Astrocyte of the spinal cord (primary cell): ENCODE data around the gene NKX6-2.
"Not testable (repeated sequence)": the region's sequence is repeated elsewhere in the genome, so short reads cannot be mapped to it uniquely, and the experiment has no call there.

Source experiments
- DNase-seq: peaks from one replicate; pipeline ENCODE4 v3.0.0; 2011; ENCODE audit warnings: low read depth, low spot score
- H3K4me3 ChIP-seq: 2 replicates; pipeline ENCODE4 v1.5.1; 2011; ENCODE audit warnings: low read depth, mild to moderate bottlenecking, low read length, moderate library complexity
- in situ Hi-C: cut with HindIII; loops from 2 replicates; pipeline ENCODE4 v1.10.0; 2017; ENCODE audit warnings: low sequenced_read_pairs
- TF ChIP-seq, protein P1 (sequence below): IDR thresholded peaks from 2 replicates; pipeline ENCODE4 v1.5.1; 2012; ENCODE audit warnings: low read depth, mild to moderate bottlenecking, low read length, inconsistent platforms

NKX6-2 gene

DNA sequence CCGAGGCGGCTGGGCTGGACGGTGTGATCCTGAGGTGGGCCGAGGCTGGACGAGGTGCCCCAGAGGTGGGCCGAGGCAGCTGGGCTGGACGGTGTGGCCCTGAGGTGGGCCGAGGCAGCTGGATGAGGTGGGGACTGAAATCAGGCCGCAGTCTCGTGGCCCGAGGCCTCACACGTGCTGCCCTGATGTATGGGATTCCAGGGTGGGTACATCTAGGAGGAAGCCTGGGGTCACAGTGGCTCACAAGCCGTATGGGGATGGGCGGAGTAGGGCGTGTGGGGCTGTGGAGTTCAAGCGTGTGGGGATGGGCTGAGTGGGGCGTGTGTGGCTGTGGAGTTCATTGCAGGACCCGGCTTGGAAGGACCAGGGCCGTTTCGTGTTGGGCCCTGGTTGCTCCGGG, 12.5 kb upstream of the NKX6-2 start:
- no peak for DNase-seq
- in situ Hi-C loops = no loop called here
- H3K4me3 ChIP-seq = no peak overlapping the region
- TF ChIP-seq, protein P1, sequence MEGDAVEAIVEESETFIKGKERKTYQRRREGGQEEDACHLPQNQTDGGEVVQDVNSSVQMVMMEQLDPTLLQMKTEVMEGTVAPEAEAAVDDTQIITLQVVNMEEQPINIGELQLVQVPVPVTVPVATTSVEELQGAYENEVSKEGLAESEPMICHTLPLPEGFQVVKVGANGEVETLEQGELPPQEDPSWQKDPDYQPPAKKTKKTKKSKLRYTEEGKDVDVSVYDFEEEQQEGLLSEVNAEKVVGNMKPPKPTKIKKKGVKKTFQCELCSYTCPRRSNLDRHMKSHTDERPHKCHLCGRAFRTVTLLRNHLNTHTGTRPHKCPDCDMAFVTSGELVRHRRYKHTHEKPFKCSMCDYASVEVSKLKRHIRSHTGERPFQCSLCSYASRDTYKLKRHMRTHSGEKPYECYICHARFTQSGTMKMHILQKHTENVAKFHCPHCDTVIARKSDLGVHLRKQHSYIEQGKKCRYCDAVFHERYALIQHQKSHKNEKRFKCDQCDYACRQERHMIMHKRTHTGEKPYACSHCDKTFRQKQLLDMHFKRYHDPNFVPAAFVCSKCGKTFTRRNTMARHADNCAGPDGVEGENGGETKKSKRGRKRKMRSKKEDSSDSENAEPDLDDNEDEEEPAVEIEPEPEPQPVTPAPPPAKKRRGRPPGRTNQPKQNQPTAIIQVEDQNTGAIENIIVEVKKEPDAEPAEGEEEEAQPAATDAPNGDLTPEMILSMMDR = no peak

DNA sequence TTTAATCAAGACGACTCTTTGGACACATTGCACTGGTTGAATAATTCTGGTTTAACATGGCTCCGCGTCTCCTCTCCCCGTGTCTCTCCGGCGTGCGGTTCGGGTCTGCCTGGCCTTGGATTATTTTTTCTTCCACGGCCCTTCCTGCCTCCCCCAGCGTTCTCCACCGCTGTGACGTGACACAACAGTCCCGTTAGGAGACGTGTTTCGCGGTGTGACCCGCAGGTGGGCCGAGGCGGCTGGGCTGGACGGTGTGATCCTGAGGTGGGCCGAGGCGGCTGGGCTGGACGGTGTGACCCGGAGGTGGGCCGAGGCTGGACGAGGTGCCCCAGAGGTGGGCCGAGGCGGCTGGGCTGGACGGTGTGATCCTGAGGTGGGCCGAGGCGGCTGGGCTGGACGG, 12.0 kb upstream of the NKX6-2 start:
- DNase-seq, H3K4me3 ChIP-seq, in situ Hi-C loops: not testable (repeated sequence)

DNA sequence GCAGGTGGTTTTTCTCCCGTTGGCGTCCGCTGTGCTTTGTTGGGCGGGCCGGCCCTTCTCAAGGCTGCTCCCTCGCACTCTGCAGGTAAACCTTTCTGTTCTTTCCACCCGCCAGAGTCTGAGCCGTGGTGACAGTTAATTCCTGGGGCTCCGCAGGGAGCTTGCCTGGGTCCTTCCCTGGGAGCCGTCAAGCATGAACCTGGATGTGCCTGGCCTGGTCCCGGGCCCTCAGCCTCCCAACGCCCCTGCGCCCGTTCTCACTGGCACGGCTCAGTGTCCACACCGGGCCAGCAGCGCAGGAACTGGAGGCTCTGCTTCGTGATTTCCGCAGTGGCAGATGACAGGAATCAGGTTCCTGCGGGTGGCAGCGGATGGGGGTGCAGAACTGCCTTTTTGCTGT, 10.9 kb upstream of the NKX6-2 start:
- no peak for DNase-seq

DNA sequence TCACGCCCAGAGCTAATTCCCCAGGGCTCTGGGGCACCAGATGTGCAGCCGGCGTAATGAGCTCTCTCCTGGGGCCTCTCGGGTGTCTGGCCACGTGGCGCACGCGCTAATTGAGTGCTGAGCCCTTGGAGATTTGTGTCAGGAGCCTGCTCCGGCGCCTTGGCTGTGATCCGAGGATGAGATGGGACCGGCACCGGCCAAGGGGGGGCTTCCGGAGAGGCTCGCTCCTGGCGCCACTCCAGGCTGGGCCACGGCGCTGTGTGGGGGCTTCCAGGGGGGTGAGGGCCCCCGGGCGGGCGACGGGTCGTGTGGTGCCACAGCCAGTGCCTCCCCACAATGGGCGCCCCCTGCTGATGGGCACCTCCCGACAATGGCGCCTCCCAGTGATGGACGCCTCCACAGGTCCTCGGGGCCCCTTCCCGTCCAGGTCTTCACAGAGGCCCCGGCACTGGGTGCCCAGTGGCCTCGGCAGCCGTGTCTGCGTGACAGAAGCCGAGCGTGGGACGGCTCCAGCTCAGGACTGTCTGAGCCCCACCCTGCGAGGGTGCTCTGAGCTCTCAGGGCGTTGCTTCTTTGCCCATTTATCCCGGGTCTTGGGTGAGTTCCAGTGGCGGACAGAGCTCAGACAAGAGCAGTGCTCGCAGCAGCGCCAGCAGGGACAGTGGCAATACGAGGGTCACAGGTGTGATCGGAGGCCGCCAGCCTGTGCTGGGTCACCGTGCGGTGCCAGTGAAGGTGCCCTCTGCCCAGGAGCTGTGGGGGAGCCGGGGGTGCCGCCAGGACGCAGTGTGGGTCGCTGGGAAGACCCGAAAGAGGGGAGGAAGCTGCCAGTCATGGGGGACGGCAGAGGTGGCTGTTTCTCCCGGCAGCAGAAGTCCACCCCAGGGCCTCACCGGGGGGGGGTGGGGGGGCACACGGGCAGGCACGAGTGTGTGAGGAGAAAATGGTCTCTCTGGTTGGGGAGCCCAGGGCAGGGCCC, 8.2 kb upstream of the NKX6-2 start:
- TF ChIP-seq, protein P1 = no peak
- no peak for DNase-seq
- in situ Hi-C loops = no loop called here
- H3K4me3 ChIP-seq = no peak overlapping the region

More for the DNA sequence above, 10.9 kb upstream of the NKX6-2 start:
- in situ Hi-C loops = no loop called here
- TF ChIP-seq, protein P1 = no peak
- no peak overlapping the region for H3K4me3 ChIP-seq

DNA sequence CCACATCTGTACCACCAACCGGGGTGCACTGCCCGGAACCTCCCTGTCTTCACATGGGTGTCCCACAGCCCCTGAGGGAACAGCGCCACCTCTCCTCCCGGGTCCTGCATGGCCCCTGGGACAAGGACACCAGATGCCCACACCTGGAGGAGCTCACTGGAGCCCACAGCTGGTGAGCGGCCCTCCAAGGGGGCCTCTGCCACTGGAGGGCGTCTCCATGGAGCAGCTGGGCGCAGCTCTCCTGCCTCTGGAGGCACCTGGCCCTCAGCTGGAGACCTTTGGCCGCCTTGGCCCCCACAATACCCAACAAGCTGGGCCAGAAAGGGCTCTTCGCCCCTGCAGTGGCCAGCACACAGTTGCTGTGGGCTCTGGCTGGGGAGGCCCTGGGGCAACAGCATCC, 7.3 kb upstream of the NKX6-2 start:
- in situ Hi-C loops = no loop called here
- DNase-seq = no peak
- TF ChIP-seq, protein P1 = no peak

DNA sequence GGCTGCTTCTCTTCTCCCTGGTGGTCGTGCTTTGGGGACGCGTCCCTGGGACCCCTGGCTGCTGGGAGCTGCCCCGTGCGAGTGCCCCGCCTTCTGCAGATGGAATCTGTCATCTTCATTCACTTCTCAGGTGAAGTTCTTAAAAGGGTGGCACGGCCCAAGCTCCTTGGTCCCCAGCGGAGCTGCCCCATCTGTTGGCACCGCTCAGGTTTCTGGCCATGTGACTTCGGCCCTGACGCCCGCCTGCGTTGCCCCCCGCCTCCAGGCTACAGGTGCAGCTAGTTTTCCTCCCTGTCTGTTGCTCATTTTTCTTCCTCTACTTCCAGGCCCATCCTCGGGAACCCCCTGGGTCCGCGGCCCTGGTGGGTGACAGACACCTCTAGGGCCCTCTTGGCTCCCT, 6.8 kb upstream of the NKX6-2 start:
- in situ Hi-C loops = no loop called here
- no peak overlapping the region for H3K4me3 ChIP-seq
- TF ChIP-seq, protein P1 = no peak
- no peak for DNase-seq

More for the DNA sequence above, 7.3 kb upstream of the NKX6-2 start:
- no peak overlapping the region for H3K4me3 ChIP-seq

DNA sequence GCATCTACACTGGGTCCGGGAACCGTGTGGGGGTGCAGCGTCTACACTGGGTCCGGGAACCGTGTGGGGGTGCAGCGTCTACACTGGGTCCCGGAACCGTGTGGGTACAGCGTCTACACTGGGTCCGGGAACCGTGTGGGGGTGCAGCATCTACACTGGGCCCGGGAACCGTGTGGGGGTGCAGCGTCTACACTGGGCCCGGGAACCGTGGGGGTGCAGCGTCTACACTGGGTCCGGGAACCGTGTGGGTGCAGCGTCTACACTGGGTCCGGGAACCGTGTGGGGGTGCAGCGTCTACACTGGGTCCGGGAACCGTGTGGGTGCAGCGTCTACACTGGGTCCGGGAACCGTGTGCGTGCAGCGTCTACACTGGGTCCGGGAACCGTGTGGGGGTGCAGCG, 6.2 kb upstream of the NKX6-2 start:
- DNase-seq, in situ Hi-C loops, H3K4me3 ChIP-seq: not testable (repeated sequence)
